Sigmoid colon (tissue), 4 donors: ENCODE data around the gene DOK5.

Experiments
- EP300 ChIP-seq, 4 donors: sonication (generic); formaldehyde crosslinking; IDR thresholded peaks; one replicate each; pipeline ENCODE4 v1.6.1; 2017; ENCODE audit warnings: antibody characterized with exemption in 4 of 4
- TF ChIP-seq, protein P1 (sequence below), 4 experiments: fragments of 450-650 bp in 3 of 4; fragments of 200-600 bp in 1 of 4; IDR thresholded peaks; one replicate each; pipeline ENCODE4 v1.5.1; 2016 to 2019; ENCODE audit warnings: antibody characterized with exemption in 4 of 4, mild to moderate bottlenecking in 3 of 4, moderate library complexity in 2 of 4

- TF ChIP-seq, protein P1, sequence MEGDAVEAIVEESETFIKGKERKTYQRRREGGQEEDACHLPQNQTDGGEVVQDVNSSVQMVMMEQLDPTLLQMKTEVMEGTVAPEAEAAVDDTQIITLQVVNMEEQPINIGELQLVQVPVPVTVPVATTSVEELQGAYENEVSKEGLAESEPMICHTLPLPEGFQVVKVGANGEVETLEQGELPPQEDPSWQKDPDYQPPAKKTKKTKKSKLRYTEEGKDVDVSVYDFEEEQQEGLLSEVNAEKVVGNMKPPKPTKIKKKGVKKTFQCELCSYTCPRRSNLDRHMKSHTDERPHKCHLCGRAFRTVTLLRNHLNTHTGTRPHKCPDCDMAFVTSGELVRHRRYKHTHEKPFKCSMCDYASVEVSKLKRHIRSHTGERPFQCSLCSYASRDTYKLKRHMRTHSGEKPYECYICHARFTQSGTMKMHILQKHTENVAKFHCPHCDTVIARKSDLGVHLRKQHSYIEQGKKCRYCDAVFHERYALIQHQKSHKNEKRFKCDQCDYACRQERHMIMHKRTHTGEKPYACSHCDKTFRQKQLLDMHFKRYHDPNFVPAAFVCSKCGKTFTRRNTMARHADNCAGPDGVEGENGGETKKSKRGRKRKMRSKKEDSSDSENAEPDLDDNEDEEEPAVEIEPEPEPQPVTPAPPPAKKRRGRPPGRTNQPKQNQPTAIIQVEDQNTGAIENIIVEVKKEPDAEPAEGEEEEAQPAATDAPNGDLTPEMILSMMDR (IDR thresholded peaks at IDR 0.05): no peak
- no peak for TF ChIP-seq EP300 (IDR thresholded peaks at IDR 0.05)
Observed at GRCh38 chr20:54534101-54534500, 58.7 kb downstream of the DOK5 start.
